Measurements from ENCODE around the gene LRCH1. TPM values are rescaled to one million over a fixed set of nuclear protein-coding genes. Genes with fewer than 3 reads are reported as not detected.

Gene LRCH1
- polyA plus RNA-seq, 1 of the 3 experiments (the other 2 are of a cell fraction) = 5.5 TPM

DNA sequence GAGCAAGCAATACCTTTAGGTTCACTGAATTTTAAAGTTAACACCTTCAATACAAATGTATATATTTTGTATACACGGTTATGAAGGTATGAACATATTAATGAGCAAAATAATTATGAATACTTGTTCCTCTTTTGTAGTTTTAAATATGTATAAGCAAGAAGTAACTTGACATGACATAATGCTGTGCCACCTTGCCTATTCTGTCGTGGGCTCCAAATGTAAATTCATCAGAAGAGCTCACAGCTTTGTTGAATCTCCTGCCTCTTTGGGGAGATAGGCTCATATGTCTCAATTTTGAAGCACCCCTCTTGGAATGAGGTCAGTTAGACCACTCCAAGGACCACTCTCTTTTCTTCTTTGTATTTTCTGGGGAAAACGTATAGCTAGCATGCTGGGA lies 59.3 kb downstream of the LRCH1 start:
- peaks cover 18% of the 10 kb centered on the region; the same call in 1 of the 2 replicates for H4K20me1 ChIP-seq (ENCODE audit: insufficient read depth)
- H3K4me1 ChIP-seq (ENCODE audit: control insufficient read depth in 1 of 2, insufficient read depth in 2 of 2, low read depth in 1 of 2, low read length in 1 of 2) = peaks cover 17 to 34% of the 10 kb centered on the region in 2 experiments; a peak in 3 of 4 replicates
- no peaks in the 10 kb centered on the region for H3K9me2 ChIP-seq
- H3K9me3 ChIP-seq = no peaks in the 10 kb centered on the region
- DNase-seq = no peak
- WGBS (ENCODE audit: low lambda C conversion rate) = 88% methylated on average over 3 of the region's 3 CpGs
- H3K27me3 ChIP-seq (ENCODE audit: insufficient read depth) = no peaks in the 10 kb centered on the region
- H3K4me3 ChIP-seq (ENCODE audit: low read depth in 2 of 2, low read length in 1 of 2) = no peak overlapping the region
- H3K36me3 ChIP-seq (replicated peaks in 1 of 2; ENCODE audit: control insufficient read depth in 1 of 2, insufficient read depth in 2 of 2, low read length in 1 of 2) = no peaks in the 10 kb centered on the region
- ChIA-PET POLR2A (no interaction called here), CTCF (interaction anchor here (1.0 to 1.9 kb wide), 3 partner anchors 10 to 60 kb away, joined by 3 to 4 read pairs (median 3); no protein-coding TSS in a partner anchor)
- H3F3A ChIP-seq (replicated peaks; ENCODE audit: insufficient read depth) = no peaks in the 10 kb centered on the region
- H3K27ac ChIP-seq (ENCODE audit: low read depth in 2 of 2, low read length in 1 of 2) = no peak overlapping the region
- H3K9ac ChIP-seq = no peak overlapping the region
- H2AFZ ChIP-seq (ENCODE audit: low read depth) = no peak overlapping the region
- no peak for TF ChIP-seq RCOR1 (IDR thresholded peaks at IDR 0.05; ENCODE audit: low read length)
- H3K79me2 ChIP-seq (ENCODE audit: insufficient read depth) = peaks cover 76% of the 10 kb centered on the region
- no peak overlapping the region for H3K4me2 ChIP-seq

DNA sequence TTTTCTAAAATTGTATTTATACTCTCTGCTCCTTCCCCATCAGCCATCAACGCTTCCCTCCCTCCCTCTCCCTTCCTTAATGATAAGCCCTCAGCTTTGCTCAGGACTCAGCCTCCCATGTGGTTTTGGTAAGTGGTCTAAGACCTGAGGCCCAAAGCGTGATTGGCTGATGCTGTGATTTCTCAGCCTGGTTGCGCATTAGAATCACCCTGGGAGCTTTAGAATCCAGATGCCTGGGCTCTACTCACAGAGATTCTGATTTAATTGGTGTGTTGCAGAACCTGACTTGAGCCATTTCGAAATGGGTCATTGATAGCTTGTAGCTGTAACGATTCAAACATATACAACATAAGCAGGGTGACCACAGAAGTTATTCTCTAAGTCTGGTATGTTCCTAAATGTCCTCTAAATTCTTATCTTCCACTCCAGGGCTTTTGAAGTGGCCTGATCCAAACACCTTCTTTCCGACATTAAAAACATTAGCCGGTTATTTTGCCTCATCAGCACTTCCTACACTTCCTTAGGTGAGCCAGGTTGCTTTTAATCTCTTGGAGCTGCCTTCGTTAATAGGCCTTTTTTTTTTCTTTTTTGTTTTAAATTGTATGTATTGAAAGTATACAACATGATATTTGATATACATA lies 60.6 kb downstream of the LRCH1 start:
- H3K4me2 ChIP-seq = no peak overlapping the region
- no peak overlapping the region for H2AFZ ChIP-seq (ENCODE audit: low read depth)
- no peak overlapping the region for H3K27ac ChIP-seq (ENCODE audit: low read depth in 2 of 2, low read length in 1 of 2)
- H3K4me3 ChIP-seq (ENCODE audit: low read depth in 2 of 2, low read length in 1 of 2) = no peak overlapping the region
- no peak for DNase-seq
- CTCF ChIA-PET = interaction anchor here (0.9 to 1.9 kb wide), 2 partner anchors 10 to 62 kb away, joined by 3 to 4 read pairs; no protein-coding TSS in a partner anchor
- no peaks in the 10 kb centered on the region for H3K9me3 ChIP-seq
- TF ChIP-seq, protein P1, sequence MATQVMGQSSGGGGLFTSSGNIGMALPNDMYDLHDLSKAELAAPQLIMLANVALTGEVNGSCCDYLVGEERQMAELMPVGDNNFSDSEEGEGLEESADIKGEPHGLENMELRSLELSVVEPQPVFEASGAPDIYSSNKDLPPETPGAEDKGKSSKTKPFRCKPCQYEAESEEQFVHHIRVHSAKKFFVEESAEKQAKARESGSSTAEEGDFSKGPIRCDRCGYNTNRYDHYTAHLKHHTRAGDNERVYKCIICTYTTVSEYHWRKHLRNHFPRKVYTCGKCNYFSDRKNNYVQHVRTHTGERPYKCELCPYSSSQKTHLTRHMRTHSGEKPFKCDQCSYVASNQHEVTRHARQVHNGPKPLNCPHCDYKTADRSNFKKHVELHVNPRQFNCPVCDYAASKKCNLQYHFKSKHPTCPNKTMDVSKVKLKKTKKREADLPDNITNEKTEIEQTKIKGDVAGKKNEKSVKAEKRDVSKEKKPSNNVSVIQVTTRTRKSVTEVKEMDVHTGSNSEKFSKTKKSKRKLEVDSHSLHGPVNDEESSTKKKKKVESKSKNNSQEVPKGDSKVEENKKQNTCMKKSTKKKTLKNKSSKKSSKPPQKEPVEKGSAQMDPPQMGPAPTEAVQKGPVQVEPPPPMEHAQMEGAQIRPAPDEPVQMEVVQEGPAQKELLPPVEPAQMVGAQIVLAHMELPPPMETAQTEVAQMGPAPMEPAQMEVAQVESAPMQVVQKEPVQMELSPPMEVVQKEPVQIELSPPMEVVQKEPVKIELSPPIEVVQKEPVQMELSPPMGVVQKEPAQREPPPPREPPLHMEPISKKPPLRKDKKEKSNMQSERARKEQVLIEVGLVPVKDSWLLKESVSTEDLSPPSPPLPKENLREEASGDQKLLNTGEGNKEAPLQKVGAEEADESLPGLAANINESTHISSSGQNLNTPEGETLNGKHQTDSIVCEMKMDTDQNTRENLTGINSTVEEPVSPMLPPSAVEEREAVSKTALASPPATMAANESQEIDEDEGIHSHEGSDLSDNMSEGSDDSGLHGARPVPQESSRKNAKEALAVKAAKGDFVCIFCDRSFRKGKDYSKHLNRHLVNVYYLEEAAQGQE (IDR thresholded peaks at IDR 0.05; ENCODE audit: low read depth, low read length) = no peak
- TF ChIP-seq JUND (IDR thresholded peaks at IDR 0.05) (no peak), EZH2phosphoT487 (IDR thresholded peaks at IDR 0.05; ENCODE audit: borderline replicate concordance, low read depth) (no peak), RFX5 (IDR thresholded peaks at IDR 0.05; ENCODE audit: low read length) (no peak)
- TF ChIP-seq, protein P2, sequence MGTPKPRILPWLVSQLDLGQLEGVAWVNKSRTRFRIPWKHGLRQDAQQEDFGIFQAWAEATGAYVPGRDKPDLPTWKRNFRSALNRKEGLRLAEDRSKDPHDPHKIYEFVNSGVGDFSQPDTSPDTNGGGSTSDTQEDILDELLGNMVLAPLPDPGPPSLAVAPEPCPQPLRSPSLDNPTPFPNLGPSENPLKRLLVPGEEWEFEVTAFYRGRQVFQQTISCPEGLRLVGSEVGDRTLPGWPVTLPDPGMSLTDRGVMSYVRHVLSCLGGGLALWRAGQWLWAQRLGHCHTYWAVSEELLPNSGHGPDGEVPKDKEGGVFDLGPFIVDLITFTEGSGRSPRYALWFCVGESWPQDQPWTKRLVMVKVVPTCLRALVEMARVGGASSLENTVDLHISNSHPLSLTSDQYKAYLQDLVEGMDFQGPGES (IDR thresholded peaks at IDR 0.05; ENCODE audit: low read depth, low read length) = no peak
- H4K20me1 ChIP-seq (ENCODE audit: insufficient read depth) = peaks cover 14% of the 10 kb centered on the region; the same call in 1 of the 2 replicates
- H3K4me1 ChIP-seq (ENCODE audit: control insufficient read depth in 1 of 2, insufficient read depth in 2 of 2, low read depth in 1 of 2, low read length in 1 of 2) = peaks cover 17 to 30% of the 10 kb centered on the region in 2 experiments; a peak in 3 of 4 replicates
- POLR2A ChIA-PET = no interaction called here
- no peaks in the 10 kb centered on the region for H3K36me3 ChIP-seq (replicated peaks in 1 of 2; ENCODE audit: control insufficient read depth in 1 of 2, insufficient read depth in 2 of 2, low read length in 1 of 2)
- 98% methylated on average over 8 of the region's 8 CpGs for WGBS (ENCODE audit: low lambda C conversion rate)
- no peaks in the 10 kb centered on the region for H3K9me2 ChIP-seq
- peaks cover 83% of the 10 kb centered on the region for H3K79me2 ChIP-seq (ENCODE audit: insufficient read depth)
- no peak overlapping the region for H3K9ac ChIP-seq
- H3F3A ChIP-seq (replicated peaks; ENCODE audit: insufficient read depth) = no peaks in the 10 kb centered on the region
- no peaks in the 10 kb centered on the region for H3K27me3 ChIP-seq (ENCODE audit: insufficient read depth)

Measured in SK-N-SH (cell line).